Astrocyte of the spinal cord (primary cell): ENCODE data around the gene CSNK2A1.

Source experiments
- DNase-seq: peaks from one replicate; pipeline ENCODE4 v3.0.0; 2011; ENCODE audit warnings: low read depth, low spot score
- H3K4me3 ChIP-seq: 2 replicates; pipeline ENCODE4 v1.5.1; 2011; ENCODE audit warnings: low read depth, mild to moderate bottlenecking, low read length, moderate library complexity
- CTCF ChIP-seq: IDR thresholded peaks from 2 replicates; pipeline ENCODE4 v1.5.1; 2012; ENCODE audit warnings: low read depth, mild to moderate bottlenecking, low read length, inconsistent platforms
- in situ Hi-C: cut with HindIII; loops from 2 replicates; pipeline ENCODE4 v1.10.0; 2017; ENCODE audit warnings: low sequenced_read_pairs

Gene CSNK2A1

GRCh38 chr20:497979-498378 lies 45.6 kb downstream of the CSNK2A1 start:
- no peak for TF ChIP-seq CTCF
- H3K4me3 ChIP-seq, result no peak overlapping the region

GRCh38 chr20:496126-496696 lies 47.4 kb downstream of the CSNK2A1 start:
- in situ Hi-C loops, result no loop called here
- no peak for DNase-seq
- no peak for TF ChIP-seq CTCF
- H3K4me3 ChIP-seq, result no peak overlapping the region

More at GRCh38 chr20:497979-498378, 45.6 kb downstream of the CSNK2A1 start:
- in situ Hi-C loops, result no loop called here
- DNase-seq, result no peak

DNA sequence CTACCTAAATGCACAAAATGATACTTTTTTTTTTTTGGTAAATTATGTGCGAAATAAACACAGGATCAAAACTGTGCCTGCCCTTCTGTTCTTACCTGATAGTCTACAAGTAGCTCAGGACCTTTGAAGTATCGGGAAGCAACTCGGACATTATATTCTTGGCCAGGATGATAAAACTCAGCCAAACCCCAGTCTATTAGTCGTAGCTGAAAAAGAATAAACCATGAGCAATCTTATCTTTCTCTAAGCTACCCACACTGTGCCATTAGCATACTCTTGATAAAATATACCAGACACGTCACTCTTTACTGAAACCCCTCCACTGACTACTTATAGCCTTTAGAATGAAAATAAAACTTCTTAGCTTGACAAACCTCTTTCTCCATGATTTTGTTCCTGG lies 51.4 kb downstream of the CSNK2A1 start:
- DNase-seq, result no peak
- in situ Hi-C loops, result no loop called here
- no peak overlapping the region for H3K4me3 ChIP-seq
- TF ChIP-seq CTCF, result no peak

GRCh38 chr20:487655-488054 lies 55.9 kb downstream of the CSNK2A1 start:
- DNase-seq, result no peak
- H3K4me3 ChIP-seq, result no peak overlapping the region
- in situ Hi-C loops, result no loop called here
- no peak for TF ChIP-seq CTCF

DNA sequence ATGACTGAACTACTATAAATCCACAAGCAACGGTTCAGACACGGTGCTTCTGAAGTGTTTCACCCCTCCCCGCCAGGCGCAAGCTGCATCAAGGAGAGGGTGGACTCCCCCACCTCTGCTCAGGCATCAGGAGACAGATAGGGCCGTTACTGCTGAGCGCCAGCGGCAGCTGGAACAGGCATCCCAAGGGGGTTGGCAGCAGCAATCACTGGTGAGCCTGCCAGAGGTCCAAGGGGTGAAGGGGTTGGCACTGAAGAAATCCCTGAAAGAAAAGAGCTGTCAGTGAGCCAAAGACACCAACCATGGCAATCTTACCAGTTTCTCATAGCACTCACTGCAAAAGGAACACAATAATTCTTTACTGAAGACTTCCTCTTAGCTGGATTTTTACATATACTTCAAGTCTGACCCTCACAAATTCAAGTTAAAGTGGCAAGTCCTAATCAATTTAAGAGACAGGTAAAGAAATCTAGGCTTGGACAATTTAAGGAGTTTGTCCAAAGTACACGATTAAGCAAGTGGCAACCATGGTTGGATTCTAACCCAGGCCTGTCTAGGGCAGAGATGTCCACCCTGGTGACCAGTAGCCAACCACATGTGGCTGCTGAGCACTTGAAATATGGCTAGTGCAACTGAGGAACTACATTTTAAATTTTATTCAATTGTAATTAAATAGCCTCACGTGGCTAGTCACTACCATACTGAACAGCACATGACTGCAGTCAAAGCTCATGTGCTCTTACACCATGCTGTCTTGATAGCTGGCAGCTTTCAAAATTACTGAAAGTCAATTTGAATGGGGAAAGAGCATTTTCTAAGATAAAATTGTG lies 59.6 kb downstream of the CSNK2A1 start:
- no peak overlapping the region for H3K4me3 ChIP-seq
- no peak for TF ChIP-seq CTCF
- in situ Hi-C loops, result no loop called here
- DNase-seq, result no peak

GRCh38 chr20:481167-481566 lies 62.4 kb downstream of the CSNK2A1 start:
- no peak overlapping the region for H3K4me3 ChIP-seq
- no peak for DNase-seq
- in situ Hi-C loops, result no loop called here
- no peak for TF ChIP-seq CTCF
